ENCODE results near the gene LHX4.

LHX4 gene

DNA sequence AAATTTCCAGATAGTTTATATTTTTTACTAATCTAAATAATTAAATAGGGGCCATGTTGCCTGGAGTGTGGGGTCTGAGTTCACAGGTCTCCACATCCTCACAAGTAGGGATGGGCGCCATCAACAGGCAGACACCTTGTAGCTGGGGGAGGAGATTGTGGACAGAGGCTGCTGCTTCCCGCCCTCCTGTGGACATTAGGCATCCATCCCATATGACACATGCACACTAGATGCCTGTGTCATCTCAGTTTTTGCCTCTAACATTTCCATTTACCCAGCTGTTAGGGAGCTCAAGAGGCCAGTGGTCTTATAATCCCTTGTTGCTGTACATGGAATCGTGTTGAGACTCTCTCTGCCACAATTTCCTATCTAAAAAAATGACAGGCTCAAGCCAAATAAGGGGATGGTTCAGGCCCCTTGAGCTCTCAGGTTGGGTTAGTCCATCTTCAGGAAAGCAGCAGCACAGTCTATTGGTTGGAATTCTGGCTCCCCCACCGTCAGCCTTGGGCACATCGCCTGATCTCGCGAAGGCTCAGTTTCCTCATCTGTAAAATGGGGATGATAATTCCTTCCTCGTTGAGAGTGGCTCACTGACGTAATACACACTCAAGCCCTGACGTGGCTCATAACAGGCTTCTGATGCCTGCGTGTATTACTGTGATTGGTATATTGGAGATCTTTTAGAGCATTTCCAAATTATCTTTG, 13.6 kb downstream of the LHX4 start:
- no peak for DNase-seq (ENCODE audit: low read depth)

DNA sequence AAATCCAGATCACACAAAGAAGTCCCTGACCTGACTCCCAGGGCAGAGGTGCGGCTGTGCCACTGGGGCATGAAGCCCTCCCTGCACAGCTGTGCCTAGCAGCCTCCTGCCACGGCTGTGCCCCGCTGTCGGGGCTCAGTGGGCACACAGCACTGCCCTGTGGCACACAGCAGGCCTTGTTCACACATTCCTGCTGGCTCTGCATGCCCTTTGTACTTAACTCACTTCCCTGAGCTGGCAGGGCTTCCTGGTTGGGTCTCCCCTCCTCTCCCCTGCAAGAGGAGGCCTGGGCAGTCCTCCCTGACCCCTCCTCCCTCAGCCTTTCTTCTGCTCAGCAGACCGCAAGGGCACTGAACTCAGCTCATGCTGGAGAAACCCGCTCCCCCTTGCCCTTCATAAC, 14.8 kb downstream of the LHX4 start:
- no peak for DNase-seq (ENCODE audit: low read depth)

DNA sequence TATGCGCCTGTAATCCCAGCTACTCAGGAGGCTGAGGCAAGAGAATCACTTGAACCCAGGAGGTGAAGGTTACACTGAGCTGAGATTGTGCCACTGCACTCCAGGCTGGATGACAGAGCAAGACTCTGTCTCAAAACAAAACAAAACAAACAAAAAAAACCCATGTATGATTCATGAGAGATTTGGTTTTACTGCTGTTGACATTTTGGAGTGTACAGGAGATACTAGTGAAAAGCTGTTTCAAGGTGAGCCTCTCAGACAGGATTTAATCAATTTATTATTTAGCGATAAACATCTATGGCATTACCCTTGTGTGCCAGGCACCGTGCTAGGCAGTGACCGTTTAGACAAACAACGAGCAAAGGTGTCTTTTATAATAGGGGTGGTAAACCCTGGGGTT, 16.5 kb downstream of the LHX4 start:
- no peak for DNase-seq (ENCODE audit: low read depth)

GRCh38 chr1:180247061-180247460, 17.0 kb downstream of the LHX4 start:
- DNase-seq (ENCODE audit: low read depth): no peak

DNA sequence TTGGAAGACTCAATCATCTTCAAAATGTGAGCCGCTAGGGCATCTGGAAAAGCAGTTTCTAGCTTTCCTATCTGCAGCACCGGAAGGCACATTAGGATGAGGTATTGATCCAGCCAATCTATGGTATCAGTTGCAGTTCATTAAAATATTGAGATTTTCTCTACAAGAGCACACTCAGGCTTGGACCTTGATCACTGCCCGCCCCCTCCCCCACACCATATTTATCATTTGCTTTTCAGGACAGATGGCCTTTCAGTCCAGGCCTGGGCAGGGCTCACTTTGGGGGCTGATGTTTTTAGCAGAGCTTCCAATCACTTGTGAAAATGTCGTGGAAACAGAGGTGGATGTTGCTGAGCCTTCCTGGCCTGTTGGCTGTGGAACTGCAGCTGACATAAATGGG, 17.5 kb downstream of the LHX4 start:
- no peak for DNase-seq (ENCODE audit: low read depth)

GRCh38 chr1:180248176-180248575, 18.1 kb downstream of the LHX4 start:
- no peak for DNase-seq (ENCODE audit: low read depth)

GRCh38 chr1:180248731-180249681, 18.9 kb downstream of the LHX4 start:
- DNase-seq (ENCODE audit: low read depth): no peak

DNA sequence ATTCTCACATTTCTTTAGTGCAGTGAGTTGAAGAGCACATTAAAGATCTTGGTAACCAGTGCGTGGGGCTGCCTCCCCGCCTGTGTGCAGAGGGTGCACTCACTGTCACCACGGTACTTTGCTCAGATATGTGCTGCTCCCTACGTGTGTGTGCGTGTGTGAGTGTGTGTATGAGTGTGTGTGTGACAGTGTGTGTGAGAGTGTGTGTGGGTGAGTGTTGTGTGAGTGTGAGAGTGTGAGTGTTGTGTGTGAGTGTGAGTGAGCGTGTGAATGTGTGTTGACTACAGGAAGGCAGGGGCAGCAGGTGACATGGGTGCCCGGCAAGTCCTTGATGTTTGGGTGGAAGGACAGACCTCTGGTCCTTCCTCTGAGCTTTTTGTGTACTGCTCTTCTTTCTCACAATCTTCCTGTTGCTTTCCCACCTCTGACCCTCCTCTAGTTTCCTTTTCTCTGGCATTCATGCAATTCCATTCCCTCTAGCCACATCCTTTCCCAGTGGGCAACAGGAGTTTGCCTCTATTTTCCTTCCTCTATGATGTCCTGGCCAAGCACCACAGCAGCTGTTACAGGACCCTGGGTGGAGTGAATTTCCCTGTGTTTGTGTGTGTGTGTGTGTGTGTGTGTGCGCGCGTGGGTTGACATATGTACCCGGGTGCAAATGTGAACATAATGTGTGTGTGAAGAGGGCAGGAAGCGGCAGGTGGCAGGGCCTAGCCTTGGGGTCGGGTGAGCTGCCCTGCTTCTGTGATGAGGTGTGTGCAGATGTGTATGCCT, 19.8 kb downstream of the LHX4 start:
- DNase-seq (ENCODE audit: low read depth): no peak

- DNase-seq (ENCODE audit: low read depth): no peak
Observed at GRCh38 chr1:180250499-180250770, 20.4 kb downstream of the LHX4 start.

- DNase-seq (ENCODE audit: low read depth): no peak
Observed at GRCh38 chr1:180250883-180251509, 20.9 kb downstream of the LHX4 start.

GRCh38 chr1:180251526-180252305, 21.7 kb downstream of the LHX4 start:
- no peak for DNase-seq (ENCODE audit: low read depth)

- no peak for DNase-seq (ENCODE audit: low read depth)
Observed at GRCh38 chr1:180252638-180253536, 22.8 kb downstream of the LHX4 start.

DNA sequence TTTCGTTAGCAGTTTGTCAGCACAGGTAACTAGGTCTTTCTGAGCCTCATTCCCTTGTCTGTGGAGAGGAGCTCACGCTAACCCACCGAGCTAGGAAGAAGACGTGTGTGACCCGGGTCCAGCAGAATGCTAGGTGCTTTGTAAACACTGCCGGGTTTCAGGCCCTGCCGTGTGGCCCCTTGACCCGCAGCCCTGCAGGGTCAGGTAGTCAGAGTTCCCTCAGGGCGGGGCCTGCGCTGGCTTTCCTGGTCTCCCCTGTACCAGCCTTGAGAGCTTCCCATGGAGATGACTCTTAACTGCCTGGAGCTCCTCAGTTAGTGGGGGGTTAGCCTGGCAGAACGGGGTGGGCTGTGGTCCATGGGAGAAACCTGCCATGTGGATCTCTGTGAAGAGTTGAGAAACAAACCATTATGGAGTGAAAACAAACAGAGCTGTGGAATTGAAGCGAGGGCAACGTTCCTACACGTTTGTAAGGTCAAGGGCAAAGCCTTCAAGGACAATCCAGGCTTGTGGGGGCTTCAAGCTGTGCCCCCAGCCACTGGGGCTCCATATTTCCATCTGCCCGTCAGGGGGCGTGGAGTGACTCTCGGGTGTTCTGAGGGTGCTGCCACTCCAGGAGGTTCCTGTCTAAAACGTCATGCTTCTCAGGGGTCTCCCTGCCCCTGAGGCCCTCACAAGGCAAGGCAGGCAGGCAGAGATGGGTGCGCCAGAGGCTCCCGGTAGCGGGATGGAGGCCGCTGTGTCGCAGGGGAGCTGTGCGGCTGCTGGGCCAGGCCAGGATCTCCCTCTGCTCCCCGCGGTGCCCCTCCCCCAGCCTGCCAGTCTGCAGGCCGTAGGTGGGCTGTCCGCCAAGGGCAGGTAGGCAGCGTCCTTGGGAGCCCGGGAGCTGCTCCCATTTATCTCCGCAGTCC, 23.8 kb downstream of the LHX4 start:
- no peak for DNase-seq (ENCODE audit: low read depth)

GRCh38 chr1:180254496-180254819, 24.4 kb downstream of the LHX4 start:
- no peak for DNase-seq (ENCODE audit: low read depth)

- DNase-seq (ENCODE audit: low read depth): no peak
Observed at GRCh38 chr1:180254854-180255253, 24.8 kb downstream of the LHX4 start.

DNA sequence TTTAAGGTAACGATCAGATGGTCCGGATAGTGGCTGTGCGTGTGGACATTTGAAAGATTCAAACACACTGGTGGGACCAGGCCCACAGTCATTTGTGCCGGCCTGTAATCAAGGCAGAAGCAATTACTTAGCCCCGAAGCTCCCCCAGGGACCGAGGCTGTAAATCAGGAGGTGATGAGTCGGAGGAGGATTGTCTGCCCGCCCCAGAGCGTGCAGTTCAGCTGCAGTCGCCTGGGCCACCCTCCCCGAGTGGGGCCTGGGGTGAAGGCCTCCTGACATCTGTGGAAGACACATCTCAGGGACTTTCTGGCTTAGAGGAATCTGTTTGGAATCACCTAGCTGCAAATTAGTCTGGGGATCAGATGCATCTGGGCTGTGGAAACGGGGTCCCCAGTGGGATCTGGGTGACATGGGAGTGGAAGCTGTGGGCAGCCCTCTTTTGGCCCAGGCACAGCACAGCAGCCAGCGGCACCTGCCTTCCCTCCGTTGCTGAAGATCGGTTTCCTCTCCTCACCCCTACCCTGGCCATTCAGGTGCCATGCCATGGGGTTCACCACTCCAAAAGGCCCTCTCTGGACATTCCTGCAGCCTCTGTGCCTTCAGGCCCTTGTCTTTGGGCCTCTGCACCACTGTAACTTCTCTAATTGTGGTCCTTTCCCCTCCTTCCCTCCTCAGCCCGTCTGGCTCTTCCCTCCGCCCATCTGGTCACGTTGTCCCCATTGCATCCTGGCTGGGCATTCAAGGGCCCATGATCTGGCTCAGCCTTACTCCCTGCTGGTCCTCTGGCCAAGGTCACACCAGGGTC, 25.7 kb downstream of the LHX4 start:
- DNase-seq (ENCODE audit: low read depth): no peak

DNA sequence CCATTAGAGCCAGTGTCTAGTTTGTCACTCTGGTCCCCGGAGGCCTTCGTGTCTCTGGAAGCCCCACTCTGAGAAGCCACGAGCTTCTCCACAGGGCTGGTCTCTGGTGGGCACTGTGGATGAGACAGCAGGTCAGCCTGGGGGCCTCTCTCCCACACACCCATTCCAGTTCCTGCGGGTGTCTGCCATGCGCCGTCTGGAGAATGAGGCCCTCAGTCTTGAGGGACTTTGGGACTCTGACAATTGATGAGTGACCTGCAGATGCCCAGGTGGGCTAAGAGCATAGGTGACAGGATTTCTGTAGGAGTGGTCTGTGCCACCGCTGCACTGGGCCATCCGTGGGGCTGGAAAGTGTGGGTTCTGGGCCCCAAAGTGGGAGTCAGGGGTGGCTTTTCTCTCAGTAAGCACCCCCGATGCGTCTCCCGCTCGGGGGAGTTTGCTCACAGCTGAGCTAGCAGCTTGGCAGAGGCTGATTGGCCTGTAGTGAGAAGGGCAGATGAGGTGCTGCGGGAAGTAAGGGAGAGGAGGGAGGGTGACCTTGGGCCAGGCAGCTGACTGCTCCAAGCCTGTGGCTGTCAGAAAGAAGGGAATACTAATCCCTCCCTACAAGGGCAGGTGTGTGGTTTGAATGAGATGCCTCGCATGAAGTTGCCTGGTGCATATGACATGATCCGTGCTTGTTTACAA, 26.4 kb downstream of the LHX4 start:
- no peak for DNase-seq (ENCODE audit: low read depth)

DNA sequence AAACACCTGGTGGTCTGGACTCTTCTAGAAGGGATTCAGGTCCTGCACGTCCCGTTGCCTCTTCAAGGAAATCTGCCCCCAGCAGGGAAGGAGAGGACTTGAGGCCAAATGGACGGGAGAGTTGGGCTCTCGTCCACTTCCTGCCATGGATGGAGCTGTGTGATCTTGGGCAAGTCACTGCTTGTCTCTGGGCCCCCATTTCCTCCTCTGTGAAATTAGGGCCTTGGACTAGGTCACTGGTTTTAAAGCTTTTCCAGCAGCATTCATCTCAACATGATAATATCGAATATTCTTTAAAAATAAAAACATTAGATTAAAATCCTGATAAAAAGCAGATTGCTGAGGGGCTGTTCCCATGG, 26.9 kb downstream of the LHX4 start:
- DNase-seq (ENCODE audit: low read depth): no peak

Measured in GM04503 (cell line).